Stimulated activated CD4-positive, alpha-beta T cell treated with anti-CD3 and anti-CD28 coated beads, Interleukin-12 subunit alpha, Interleukin-12 subunit beta, amount 100 ng/mL, for 48 hours (primary cell): ENCODE data around the gene RMDN2.
"Not testable (repeated sequence)": the region's sequence is repeated elsewhere in the genome, so short reads cannot be mapped to it uniquely, and the experiment has no call there.

Experiments
- DNase-seq, 3 donors: peaks; one replicate each; pipeline ENCODE4 v3.0.0-alpha.2; 2020; ENCODE audit warnings: low read depth in 2 of 3, low spot score in 1 of 3

Gene RMDN2

GRCh38 chr2:37930392-37930791 lies 5.3 kb downstream of the RMDN2 start:
- not testable (repeated sequence) for DNase-seq

- not testable (repeated sequence) for DNase-seq
Measured at GRCh38 chr2:37932873-37933272, 7.8 kb downstream of the RMDN2 start.

GRCh38 chr2:37934591-37935513 lies 9.8 kb downstream of the RMDN2 start:
- no peak for DNase-seq

GRCh38 chr2:37937568-37937967 lies 12.5 kb downstream of the RMDN2 start:
- DNase-seq = not testable (repeated sequence)

GRCh38 chr2:37941267-37941666 lies 16.2 kb downstream of the RMDN2 start:
- DNase-seq = not testable (repeated sequence)

- no peak for DNase-seq
Measured at GRCh38 chr2:37944268-37944667, 19.2 kb downstream of the RMDN2 start.

- no peak for DNase-seq
Measured at GRCh38 chr2:37947306-37947705, 22.2 kb downstream of the RMDN2 start.

GRCh38 chr2:37962018-37962739 lies 37.1 kb downstream of the RMDN2 start:
- not testable (repeated sequence) for DNase-seq

- DNase-seq = not testable (repeated sequence)
Measured at GRCh38 chr2:37962740-37963121, 37.6 kb downstream of the RMDN2 start.

- DNase-seq = not testable (repeated sequence)
Measured at GRCh38 chr2:37963901-37964300, 38.8 kb downstream of the RMDN2 start.

- DNase-seq = no peak
Measured at GRCh38 chr2:37966326-37966725, 41.2 kb downstream of the RMDN2 start.

GRCh38 chr2:37969731-37970130 lies 44.6 kb downstream of the RMDN2 start:
- DNase-seq = no peak

- no peak for DNase-seq
Measured at GRCh38 chr2:37971971-37972370, 46.9 kb downstream of the RMDN2 start.

- DNase-seq = no peak
Measured at GRCh38 chr2:37973615-37974353, 48.7 kb downstream of the RMDN2 start.

- DNase-seq = no peak
Measured at GRCh38 chr2:37975808-37976207, 50.7 kb downstream of the RMDN2 start.

GRCh38 chr2:37976411-37976810 lies 51.3 kb downstream of the RMDN2 start:
- DNase-seq = no peak

GRCh38 chr2:37982147-37982582 lies 57.1 kb downstream of the RMDN2 start:
- DNase-seq = peak; percentile 17 to 60 (median 50)

- no peak for DNase-seq
Measured at GRCh38 chr2:37982847-37983246, 57.8 kb downstream of the RMDN2 start.

- DNase-seq = no peak
Measured at GRCh38 chr2:37983719-37984118, 58.6 kb downstream of the RMDN2 start.

GRCh38 chr2:37984176-37984575 lies 59.1 kb downstream of the RMDN2 start:
- no peak for DNase-seq

GRCh38 chr2:37984589-37984988 lies 59.5 kb downstream of the RMDN2 start:
- DNase-seq = no peak
